HTR-8/SVneo (cell line): ENCODE results near the gene L3HYPDH.
A peak's percentile ranks its signal among the peaks of the same experiment; 100 is the strongest.

Experiments
- DNase-seq: peaks from one replicate; pipeline ENCODE4 v3.0.0; 2011; ENCODE audit warnings: low spot score, mixed read lengths; ENCODE audit not compliant: insufficient read length
- FAIRE-seq: peaks from 2 replicates; lab custom pipeline; 2011; peaks lifted over from hg19 to GRCh38; lab: Jason Lieb, UNC

The L3HYPDH gene

GRCh38 chr14:59429790-59430189 lies 54.4 kb downstream of the L3HYPDH start:
- DNase-seq = no peak

DNA sequence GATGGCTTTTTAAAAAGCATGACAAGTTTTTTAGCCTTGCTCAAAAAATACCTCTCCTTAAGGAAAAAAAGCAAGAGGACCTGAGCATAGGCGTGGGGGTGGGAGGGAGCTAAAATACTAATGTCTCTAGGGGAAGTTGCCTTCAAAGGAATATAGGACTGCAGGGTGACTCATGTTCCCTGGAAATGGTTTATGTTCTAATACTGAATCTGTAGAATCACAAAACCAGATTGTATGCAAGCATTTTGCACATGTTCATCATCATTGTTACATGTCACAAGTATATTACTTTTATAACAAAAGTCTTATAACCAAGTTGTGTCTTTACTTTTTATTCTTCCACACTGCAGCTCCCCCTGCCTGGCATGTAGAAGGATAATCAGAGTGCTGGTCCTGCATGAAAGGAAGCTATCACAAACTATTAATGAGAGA lies 55.6 kb downstream of the L3HYPDH start:
- FAIRE-seq (no peak), DNase-seq (peak; percentile 41)

More at GRCh38 chr14:59429790-59430189, 54.4 kb downstream of the L3HYPDH start:
- no peak for FAIRE-seq

GRCh38 chr14:59427653-59428580 lies 56.3 kb downstream of the L3HYPDH start:
- DNase-seq = no peak
- peak; percentile 95 for FAIRE-seq

DNA sequence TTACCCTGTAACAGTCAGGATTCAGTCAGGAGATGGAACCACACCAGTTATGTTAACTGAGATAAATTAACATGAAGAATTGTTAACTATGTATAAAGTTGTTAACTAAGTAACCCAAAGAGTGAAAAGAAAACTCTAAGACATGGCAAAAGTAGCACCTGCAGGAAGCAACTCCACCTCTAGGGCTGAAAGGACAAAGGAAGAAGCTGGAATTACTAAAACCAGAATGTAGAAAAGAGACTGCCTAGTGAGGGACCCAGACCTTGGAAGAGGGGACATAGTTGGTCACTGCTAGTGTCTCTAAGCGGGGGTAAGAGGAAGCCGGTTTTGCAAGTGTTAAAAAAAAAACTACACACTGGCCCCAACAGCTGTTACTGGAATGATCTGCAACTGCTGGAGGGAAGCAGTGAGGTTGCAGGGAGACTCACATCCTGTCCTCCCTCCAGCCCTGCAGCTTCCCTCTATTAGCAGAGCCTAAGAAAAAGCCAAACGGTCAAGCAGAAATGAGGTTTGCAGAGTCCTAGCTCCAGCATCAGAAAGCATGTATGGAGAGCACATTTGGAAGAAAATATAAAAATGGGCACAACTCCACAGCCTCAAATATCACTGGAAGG lies 58.8 kb downstream of the L3HYPDH start:
- DNase-seq (no peak), FAIRE-seq (peak; percentile 62)

DNA sequence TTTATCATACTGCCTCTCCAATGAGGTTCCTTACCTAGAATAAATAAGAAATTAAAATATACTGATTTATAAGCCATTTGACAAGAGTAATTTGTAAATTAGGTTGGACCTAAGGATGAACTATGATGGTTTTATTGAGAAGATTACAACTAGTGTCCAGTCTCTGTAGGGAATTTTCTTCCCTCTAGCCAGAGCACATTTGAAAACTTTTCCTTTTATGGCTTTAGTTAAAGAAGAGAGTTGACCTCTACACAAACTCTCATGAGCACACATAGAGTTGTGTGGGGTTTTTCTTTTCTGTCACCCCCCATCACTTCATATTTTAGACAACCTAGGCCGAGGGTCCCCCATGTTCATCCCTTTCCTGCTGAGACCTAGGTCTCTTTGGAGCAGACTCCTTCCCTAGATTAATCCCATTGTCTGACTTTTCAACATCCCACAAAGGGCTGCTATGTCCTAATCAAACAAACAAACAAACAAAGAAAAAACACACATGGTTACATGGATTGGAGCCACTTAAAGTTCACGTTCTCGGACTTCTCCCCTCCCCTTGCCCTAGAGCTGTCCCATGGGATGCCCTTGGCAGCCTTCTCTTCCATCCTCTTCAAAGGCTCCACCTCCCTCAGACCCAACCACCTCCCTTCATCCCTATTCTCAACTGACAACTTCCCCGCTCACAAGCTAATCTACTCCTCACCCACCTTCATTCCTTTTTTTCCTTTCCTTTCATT lies 59.7 kb downstream of the L3HYPDH start:
- FAIRE-seq (peak; percentile 87), DNase-seq (no peak)
